ENCODE data around the gene FBXL2.

DNA sequence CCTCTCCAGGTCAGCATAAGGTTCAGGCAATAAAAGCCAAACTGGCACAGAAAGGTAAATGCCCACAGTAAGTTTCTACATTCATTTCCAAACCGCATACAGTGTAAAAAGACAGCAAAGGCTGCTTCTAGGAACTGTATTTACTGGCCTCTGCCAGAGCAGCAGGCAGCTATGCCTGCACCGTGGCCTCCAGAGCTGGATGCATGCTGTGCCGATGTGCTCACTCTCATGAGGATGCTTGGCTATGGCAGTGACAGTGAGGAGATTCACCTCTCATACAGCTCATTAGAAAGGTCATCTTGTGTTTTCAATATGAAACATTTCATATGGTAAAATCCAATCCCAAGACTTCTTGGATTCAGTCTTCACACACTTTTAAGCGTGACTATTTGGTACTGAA lies 112.7 kb downstream of the FBXL2 start:
- TF ChIP-seq, protein P1, sequence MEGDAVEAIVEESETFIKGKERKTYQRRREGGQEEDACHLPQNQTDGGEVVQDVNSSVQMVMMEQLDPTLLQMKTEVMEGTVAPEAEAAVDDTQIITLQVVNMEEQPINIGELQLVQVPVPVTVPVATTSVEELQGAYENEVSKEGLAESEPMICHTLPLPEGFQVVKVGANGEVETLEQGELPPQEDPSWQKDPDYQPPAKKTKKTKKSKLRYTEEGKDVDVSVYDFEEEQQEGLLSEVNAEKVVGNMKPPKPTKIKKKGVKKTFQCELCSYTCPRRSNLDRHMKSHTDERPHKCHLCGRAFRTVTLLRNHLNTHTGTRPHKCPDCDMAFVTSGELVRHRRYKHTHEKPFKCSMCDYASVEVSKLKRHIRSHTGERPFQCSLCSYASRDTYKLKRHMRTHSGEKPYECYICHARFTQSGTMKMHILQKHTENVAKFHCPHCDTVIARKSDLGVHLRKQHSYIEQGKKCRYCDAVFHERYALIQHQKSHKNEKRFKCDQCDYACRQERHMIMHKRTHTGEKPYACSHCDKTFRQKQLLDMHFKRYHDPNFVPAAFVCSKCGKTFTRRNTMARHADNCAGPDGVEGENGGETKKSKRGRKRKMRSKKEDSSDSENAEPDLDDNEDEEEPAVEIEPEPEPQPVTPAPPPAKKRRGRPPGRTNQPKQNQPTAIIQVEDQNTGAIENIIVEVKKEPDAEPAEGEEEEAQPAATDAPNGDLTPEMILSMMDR (IDR thresholded peaks at IDR 0.05): no peak
- TF ChIP-seq EP300 (IDR thresholded peaks at IDR 0.05) (no peak), POLR2AphosphoS5 (IDR thresholded peaks at IDR 0.05) (no peak), POLR2A (IDR thresholded peaks at IDR 0.05) (no peak)
